HepG2 (cell line): Measurements from ENCODE around the gene HPD. TPM values are rescaled to one million over a fixed set of nuclear protein-coding genes. Genes with fewer than 3 reads are reported as not detected.

Source experiments
- CBX1 ChIP-seq: IDR thresholded peaks from one replicate; pipeline ENCODE4 v1.6.1; 2016; ENCODE audit warnings: antibody characterized with exemption, low read depth
- CBX2 ChIP-seq, 2 experiments: fragments of 200-600 bp in 1 of 2; sonication (generic); formaldehyde crosslinking in 1 of 2; IDR thresholded peaks; 2 replicates each; pipeline versions ENCODE4 v1.7.0 to v1.8.1; 2018 to 2022; ENCODE audit warnings: low read depth in 2 of 2, low read length in 1 of 2, mild to moderate bottlenecking in 1 of 2, missing genetic modification reagents in 1 of 2
- CBX5 ChIP-seq: sonication (generic); formaldehyde crosslinking; IDR thresholded peaks from 2 replicates; pipeline ENCODE4 v1.4.0; 2020; ENCODE audit warnings: missing genetic modification reagents, borderline replicate concordance
- ELF3 ChIP-seq: IDR thresholded peaks from 2 replicates; pipeline ENCODE4 v1.6.1; 2016; ENCODE audit warnings: missing genetic modification reagents, missing compliant biosample characterization
- HDAC1 ChIP-seq: sonication (generic); formaldehyde crosslinking; IDR thresholded peaks from 2 replicates; pipeline ENCODE4 v1.5.1; 2020; ENCODE audit warnings: mild to moderate bottlenecking, missing genetic modification reagents
- JARID2 ChIP-seq: sonication (generic); formaldehyde crosslinking; IDR thresholded peaks from 2 replicates; pipeline ENCODE4 v1.8.1; 2023; ENCODE audit warnings: missing genetic modification reagents, inconsistent platforms; ENCODE audit not compliant: insufficient replicate concordance
- KAT2B ChIP-seq: fragments of 150-350 bp; IDR thresholded peaks from 2 replicates; pipeline ENCODE4 v1.6.1; 2014; ENCODE audit warnings: low read depth, low read length, borderline replicate concordance
- MEIS1 ChIP-seq: sonication (generic); formaldehyde crosslinking; IDR thresholded peaks from 2 replicates; pipeline ENCODE4 v1.9.0; 2021; ENCODE audit warnings: mild to moderate bottlenecking, missing genetic modification reagents, moderate library complexity, borderline replicate concordance
- RXRB ChIP-seq: IDR thresholded peaks from 2 replicates; pipeline ENCODE4 v1.6.1; 2016; ENCODE audit warnings: borderline replicate concordance, missing genetic modification reagents, missing compliant biosample characterization
- SRSF4 ChIP-seq: fragments of 200-400 bp; formaldehyde crosslinking; IDR thresholded peaks from one replicate; pipeline ENCODE4 v1.6.1; 2018; ENCODE audit warnings: mild to moderate bottlenecking, low read depth, low read length, moderate library complexity; ENCODE audit not compliant: poor library complexity, severe bottlenecking
- SRY ChIP-seq: sonication (generic); formaldehyde crosslinking; IDR thresholded peaks from 2 replicates; pipeline ENCODE4 v1.8.0; 2022; ENCODE audit warnings: mild to moderate bottlenecking, missing genetic modification reagents
- SUZ12 ChIP-seq: fragments of 150-350 bp; IDR thresholded peaks from 2 replicates; pipeline ENCODE4 v1.6.1; 2014; ENCODE audit warnings: low read depth, low read length
- ZBTB1 ChIP-seq: sonication (generic); formaldehyde crosslinking; IDR thresholded peaks from 2 replicates; pipeline ENCODE4 v1.4.0; 2020; ENCODE audit warnings: missing genetic modification reagents, borderline replicate concordance
- ZEB1 ChIP-seq: IDR thresholded peaks from 2 replicates; pipeline ENCODE4 v1.6.1; 2012; ENCODE audit warnings: mild to moderate bottlenecking, low read depth, inconsistent platforms; ENCODE audit not compliant: insufficient replicate concordance
- ZFY ChIP-seq: sonication (generic); formaldehyde crosslinking; IDR thresholded peaks from 2 replicates; pipeline ENCODE4 v1.4.0; 2020; ENCODE audit warnings: missing genetic modification reagents
- ZNF256 ChIP-seq: sonication (generic); formaldehyde crosslinking; conservative IDR thresholded peaks from 2 replicates; pipeline ENCODE4 v1.4.0; 2020; ENCODE audit warnings: missing genetic modification reagents
- ZNF33A ChIP-seq: sonication (generic); formaldehyde crosslinking; IDR thresholded peaks from 2 replicates; pipeline ENCODE4 v1.5.1; 2020; ENCODE audit warnings: missing genetic modification reagents, mild to moderate bottlenecking, moderate library complexity, borderline replicate concordance
- ZNF430 ChIP-seq: sonication (generic); formaldehyde crosslinking; IDR thresholded peaks from 2 replicates; pipeline ENCODE4 v1.9.0; 2021; ENCODE audit warnings: mild to moderate bottlenecking, missing genetic modification reagents
- ZNF746 ChIP-seq: sonication (generic); formaldehyde crosslinking; IDR thresholded peaks from 2 replicates; pipeline ENCODE4 v1.8.0; 2022; ENCODE audit warnings: mild to moderate bottlenecking, missing genetic modification reagents
- ZNF75D ChIP-seq: sonication (generic); formaldehyde crosslinking; IDR thresholded peaks from 2 replicates; pipeline ENCODE4 v1.8.1; 2023; ENCODE audit warnings: missing genetic modification reagents, mild to moderate bottlenecking, borderline replicate concordance
- ZNF841 ChIP-seq: sonication (generic); formaldehyde crosslinking; IDR thresholded peaks from 2 replicates; pipeline ENCODE4 v1.8.1; 2023; ENCODE audit warnings: missing genetic modification reagents, borderline replicate concordance
- ZSCAN21 ChIP-seq: sonication (generic); formaldehyde crosslinking; IDR thresholded peaks from 2 replicates; pipeline ENCODE4 v1.8.0; 2022; ENCODE audit warnings: mild to moderate bottlenecking, missing genetic modification reagents, moderate library complexity, borderline replicate concordance
- polyA plus RNA-seq, 8 experiments: library from polyadenylated mRNA; depleted of rRNA in 3 of 8; stranded (reverse) in 7 of 8; unstranded in 1 of 8; fragments of >200 nt; fragmentation: Illumina TruSeq in 4 of 8; extraction: Trizol in 4 of 8; gene quantifications; 2 replicates each; pipeline versions ENCODE4 v1.2.1 to v1.2.3, GENCODE V29; 2011 to 2016; ENCODE audit warnings: low read depth in 4 of 8, missing spikeins in 1 of 8, mixed read lengths in 1 of 8; ENCODE audit not compliant: insufficient read depth in 1 of 8
- total RNA-seq, 5 experiments: library from RNA; depleted of rRNA; stranded (reverse); fragments of >200 nt; fragmentation: Illumina TruSeq; extraction: Trizol; gene quantifications; 2 replicates each; pipeline ENCODE4 v1.2.3, GENCODE V29; 2016; ENCODE audit warnings: low read depth in 1 of 5
- TF ChIP-seq, protein P1 (sequence below): sonication (generic); formaldehyde crosslinking; IDR thresholded peaks from 2 replicates; pipeline ENCODE4 v1.4.0; 2020; ENCODE audit warnings: missing genetic modification reagents
- TF ChIP-seq, protein P2 (sequence below): sonication (generic); formaldehyde crosslinking; IDR thresholded peaks from 2 replicates; pipeline ENCODE4 v1.8.1; 2023; ENCODE audit warnings: missing genetic modification reagents, mild to moderate bottlenecking, borderline replicate concordance
- TF ChIP-seq, protein P3 (sequence below): sonication (generic); formaldehyde crosslinking; IDR thresholded peaks from 2 replicates; pipeline ENCODE4 v1.4.0; 2020; ENCODE audit warnings: missing genetic modification reagents

Gene HPD
- total and polyA plus RNA-seq, 2 of the 13 experiments (the other 11 are each of a cell fraction or from before 2014, with no cell fraction given) = 120 to 195 TPM

DNA sequence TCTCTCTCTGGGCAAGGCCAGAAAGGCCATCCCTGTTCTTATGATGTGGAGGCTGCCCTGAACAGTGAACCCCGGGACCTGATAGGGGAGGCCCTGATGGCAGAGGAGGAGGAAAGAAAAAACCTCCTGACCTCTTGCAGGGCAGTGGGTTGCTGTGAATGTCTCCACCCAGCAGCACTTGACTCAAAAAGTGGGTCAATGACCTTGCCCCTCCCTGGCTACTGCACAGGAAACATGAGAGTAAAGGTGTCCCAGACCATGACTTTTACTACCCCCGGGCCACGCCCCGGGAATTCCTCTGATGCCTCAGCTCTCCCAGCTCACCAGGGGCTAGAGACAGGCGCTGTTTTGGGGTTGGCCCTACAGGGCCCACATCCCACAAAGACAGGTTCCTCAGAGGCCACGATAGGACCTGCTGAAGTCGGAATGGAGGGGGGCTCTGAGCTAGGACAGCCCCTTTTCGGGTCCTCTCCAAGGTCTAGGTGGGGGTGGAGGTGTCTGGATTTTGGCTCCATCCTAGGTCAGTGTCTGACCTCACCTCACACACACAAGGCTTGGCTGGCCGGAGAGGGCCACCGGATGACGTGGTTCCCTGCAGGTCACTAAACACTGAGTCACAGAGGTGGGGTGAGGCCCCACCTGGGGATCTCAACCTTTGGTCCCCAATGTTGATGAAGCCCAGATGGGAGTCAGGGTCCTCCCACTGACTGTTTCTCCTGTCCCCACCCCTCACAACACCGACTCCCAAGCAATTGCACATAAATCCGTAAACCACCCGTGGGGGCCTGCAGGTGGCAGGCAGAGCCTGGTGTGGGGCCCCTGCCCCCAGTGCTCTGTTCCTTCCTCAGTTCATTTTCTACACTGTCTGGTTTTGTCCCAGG is 66.7 kb downstream of the HPD start (continued):
- TF ChIP-seq KAT2B = no peak
- TF ChIP-seq SUZ12 = no peak
- peak; percentile 18 for TF ChIP-seq CBX1
- no peak for TF ChIP-seq ZNF75D (CRISPR knock-in tag)
- TF ChIP-seq ZSCAN21 (CRISPR knock-in tag) = no peak
- no peak for TF ChIP-seq MEIS1 (CRISPR knock-in tag)
- no peak for TF ChIP-seq ZFY (CRISPR knock-in tag)
- TF ChIP-seq, protein P1, sequence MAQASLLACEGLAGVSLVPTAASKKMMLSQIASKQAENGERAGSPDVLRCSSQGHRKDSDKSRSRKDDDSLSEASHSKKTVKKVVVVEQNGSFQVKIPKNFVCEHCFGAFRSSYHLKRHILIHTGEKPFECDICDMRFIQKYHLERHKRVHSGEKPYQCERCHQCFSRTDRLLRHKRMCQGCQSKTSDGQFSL (CRISPR knock-in tag) = no peak
- TF ChIP-seq SRY (CRISPR knock-in tag) = no peak
- TF ChIP-seq ZNF746 (CRISPR knock-in tag) = no peak; the same call in 1 of the 2 replicates
- no peak for TF ChIP-seq SRSF4
- TF ChIP-seq ZNF256 = no peak
- TF ChIP-seq CBX2 (IDR thresholded peaks at IDR 0.05; ENCODE audit: low read depth, low read length) = no peak
- TF ChIP-seq CBX2 (CRISPR knock-in tag; IDR thresholded peaks at IDR 0.05; ENCODE audit: low read depth) = no peak
- no peak for TF ChIP-seq JARID2
- TF ChIP-seq, protein P2, sequence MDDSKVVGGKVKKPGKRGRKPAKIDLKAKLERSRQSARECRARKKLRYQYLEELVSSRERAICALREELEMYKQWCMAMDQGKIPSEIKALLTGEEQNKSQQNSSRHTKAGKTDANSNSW (CRISPR knock-in tag) = no peak
- TF ChIP-seq ZBTB1 (CRISPR knock-in tag) = no peak
- TF ChIP-seq RXRB (CRISPR knock-in tag) = peak; percentile 95
- TF ChIP-seq, protein P3, sequence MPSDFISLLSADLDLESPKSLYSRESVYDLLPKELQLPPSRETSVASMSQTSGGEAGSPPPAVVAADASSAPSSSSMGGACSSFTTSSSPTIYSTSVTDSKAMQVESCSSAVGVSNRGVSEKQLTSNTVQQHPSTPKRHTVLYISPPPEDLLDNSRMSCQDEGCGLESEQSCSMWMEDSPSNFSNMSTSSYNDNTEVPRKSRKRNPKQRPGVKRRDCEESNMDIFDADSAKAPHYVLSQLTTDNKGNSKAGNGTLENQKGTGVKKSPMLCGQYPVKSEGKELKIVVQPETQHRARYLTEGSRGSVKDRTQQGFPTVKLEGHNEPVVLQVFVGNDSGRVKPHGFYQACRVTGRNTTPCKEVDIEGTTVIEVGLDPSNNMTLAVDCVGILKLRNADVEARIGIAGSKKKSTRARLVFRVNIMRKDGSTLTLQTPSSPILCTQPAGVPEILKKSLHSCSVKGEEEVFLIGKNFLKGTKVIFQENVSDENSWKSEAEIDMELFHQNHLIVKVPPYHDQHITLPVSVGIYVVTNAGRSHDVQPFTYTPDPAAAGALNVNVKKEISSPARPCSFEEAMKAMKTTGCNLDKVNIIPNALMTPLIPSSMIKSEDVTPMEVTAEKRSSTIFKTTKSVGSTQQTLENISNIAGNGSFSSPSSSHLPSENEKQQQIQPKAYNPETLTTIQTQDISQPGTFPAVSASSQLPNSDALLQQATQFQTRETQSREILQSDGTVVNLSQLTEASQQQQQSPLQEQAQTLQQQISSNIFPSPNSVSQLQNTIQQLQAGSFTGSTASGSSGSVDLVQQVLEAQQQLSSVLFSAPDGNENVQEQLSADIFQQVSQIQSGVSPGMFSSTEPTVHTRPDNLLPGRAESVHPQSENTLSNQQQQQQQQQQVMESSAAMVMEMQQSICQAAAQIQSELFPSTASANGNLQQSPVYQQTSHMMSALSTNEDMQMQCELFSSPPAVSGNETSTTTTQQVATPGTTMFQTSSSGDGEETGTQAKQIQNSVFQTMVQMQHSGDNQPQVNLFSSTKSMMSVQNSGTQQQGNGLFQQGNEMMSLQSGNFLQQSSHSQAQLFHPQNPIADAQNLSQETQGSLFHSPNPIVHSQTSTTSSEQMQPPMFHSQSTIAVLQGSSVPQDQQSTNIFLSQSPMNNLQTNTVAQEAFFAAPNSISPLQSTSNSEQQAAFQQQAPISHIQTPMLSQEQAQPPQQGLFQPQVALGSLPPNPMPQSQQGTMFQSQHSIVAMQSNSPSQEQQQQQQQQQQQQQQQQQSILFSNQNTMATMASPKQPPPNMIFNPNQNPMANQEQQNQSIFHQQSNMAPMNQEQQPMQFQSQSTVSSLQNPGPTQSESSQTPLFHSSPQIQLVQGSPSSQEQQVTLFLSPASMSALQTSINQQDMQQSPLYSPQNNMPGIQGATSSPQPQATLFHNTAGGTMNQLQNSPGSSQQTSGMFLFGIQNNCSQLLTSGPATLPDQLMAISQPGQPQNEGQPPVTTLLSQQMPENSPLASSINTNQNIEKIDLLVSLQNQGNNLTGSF (CRISPR knock-in tag) = no peak
- no peak for TF ChIP-seq ZEB1
- peak; percentile 53 for TF ChIP-seq HDAC1 (CRISPR knock-in tag)
- no peak for TF ChIP-seq ZNF33A (CRISPR knock-in tag)
- no peak for TF ChIP-seq ZNF430 (CRISPR knock-in tag)
- 0 out of 2 replicates have a peak, but pooled peaks have one; percentile 9 for TF ChIP-seq CBX5 (CRISPR knock-in tag)
- no peak for TF ChIP-seq ZNF841 (CRISPR knock-in tag)
- TF ChIP-seq ELF3 (CRISPR knock-in tag) = no peak; the same call in 1 of the 2 replicates
